ENCODE results near the gene FGD3. TPM values are rescaled to one million over a fixed set of nuclear protein-coding genes. Genes with fewer than 3 reads are reported as not detected.

FGD3 gene
- total and polyA plus RNA-seq, 9 of the 15 experiments (the other 6 are each of a cell fraction or from before 2014, with no cell fraction given) = 0.07 to 1.3 (median 0.29) TPM

- in situ Hi-C loops (cut with MboI) = no loop called here
- no TSS peak for BruUV-seq (replicated peaks)
- H3K36me3 ChIP-seq (ENCODE audit: control insufficient read depth, insufficient read depth, low read length) = no peaks in the 10 kb centered on the region
- POLR2A ChIA-PET = no interaction called here
- H3K27me3 ChIP-seq (ENCODE audit: control insufficient read depth in 2 of 2, insufficient read depth in 2 of 2, low read length in 2 of 2) = peaks cover 11 to 40% of the 10 kb centered on the region in 2 experiments; a peak in 4 of 5 replicates
- H3K4me2 ChIP-seq (ENCODE audit: insufficient read depth, low read length) = no peak overlapping the region
- ATAC-seq (peak; percentile 61), DNase-seq (ENCODE audit: extremely low read depth in 1 of 4, low spot score in 3 of 4) (peak; percentile 27 to 48 (median 36)), FAIRE-seq (no peak)
- 10% methylated on average over 13 of the region's 13 CpGs for WGBS (ENCODE audit: insufficient coverage, low coverage, missing lambda C conversion rate)
- CTCF ChIA-PET (ENCODE audit: low intra/inter-chr PET ratio) = no interaction called here
- peaks cover 4% of the 10 kb centered on the region for H3K9me1 ChIP-seq (ENCODE audit: control insufficient read depth, insufficient read depth, low read length)
- no peaks in the 10 kb centered on the region for H3K9me3 ChIP-seq (replicated peaks; ENCODE audit: control insufficient read depth, insufficient read depth, low read depth, low read length)
- H3K79me2 ChIP-seq (ENCODE audit: control insufficient read depth, insufficient read depth, low read length) = no peaks in the 10 kb centered on the region
- no peak overlapping the region for H2AFZ ChIP-seq (ENCODE audit: low read depth, low read length)
- no peaks in the 10 kb centered on the region for H4K20me1 ChIP-seq (replicated peaks; ENCODE audit: control insufficient read depth, insufficient read depth, low read length)
- H3K9ac ChIP-seq (ENCODE audit: insufficient read depth in 1 of 2, low read depth in 2 of 2, low read length in 2 of 2) = no peak overlapping the region
- peaks cover 0 to 48% of the 10 kb centered on the region in 2 experiments; a peak in 2 of 5 replicates for H3K4me1 ChIP-seq (replicated peaks in 1 of 2; ENCODE audit: control insufficient read depth in 2 of 2, insufficient read depth in 2 of 2, low read length in 2 of 2)
- H3K27ac ChIP-seq (ENCODE audit: extremely low read depth, low read depth, low read length) = no peak overlapping the region
- H3K4me3 ChIP-seq = no peak overlapping the region
- intact Hi-C loops (cut with micrococcal nuclease) = no loop called here
- TF ChIP-seq PHB2 (IDR thresholded peaks at IDR 0.05; ENCODE audit: low read depth) (no peak), CEBPG (CRISPR knock-in tag; IDR thresholded peaks at IDR 0.05) (no peak), CEBPG (tag; conservative IDR thresholded peaks at IDR 0.05 in 1 of 2, IDR thresholded peaks at IDR 0.05 in 1 of 2) (no peak), ZMIZ1 (IDR thresholded peaks at IDR 0.05; ENCODE audit: low read depth in 2 of 2, low read length in 2 of 2) (no peak), ZBTB7A (IDR thresholded peaks at IDR 0.05; ENCODE audit: borderline replicate concordance, control insufficient read depth, low read depth, low read length) (0 out of 2 replicates have a peak, but pooled peaks have one; percentile 24), BDP1 (IDR thresholded peaks at IDR 0.05; ENCODE audit: insufficient read depth, insufficient read length) (no peak), RB1 (IDR thresholded peaks at IDR 0.05; ENCODE audit: low read depth) (no peak), CHCHD3 (CRISPR knock-in tag; IDR thresholded peaks at IDR 0.05) (no peak), RAD21 (CRISPR knock-in tag; conservative IDR thresholded peaks at IDR 0.05 in 1 of 2, IDR thresholded peaks at IDR 0.05 in 1 of 2) (peak in 1 of 2 experiments; percentile 35; a peak in 1 of 4 replicates), ZBTB9 (CRISPR knock-in tag; IDR thresholded peaks at IDR 0.05) (peak; percentile 37; the same call in 1 of the 2 replicates), E2F3 (CRISPR knock-in tag; IDR thresholded peaks at IDR 0.05) (no peak), MLLT1 (IDR thresholded peaks at IDR 0.05) (no peak), TRIM24 (IDR thresholded peaks at IDR 0.05) (no peak), ZKSCAN1 (IDR thresholded peaks at IDR 0.05; ENCODE audit: low read depth, low read length) (no peak), POLR2G (IDR thresholded peaks at IDR 0.05; ENCODE audit: low read depth, low read length) (no peak), PCBP2 (IDR thresholded peaks at IDR 0.05; ENCODE audit: low read depth, low read length, poor library complexity, severe bottlenecking) (no peak), CBFA2T3 (IDR thresholded peaks at IDR 0.05) (peak; percentile 49)
These were observed 88.6 kb downstream of the FGD3 start for GRCh38 chr9:93035821-93036351.

Measured in K562 (cell line).